Measurements from ENCODE around the gene TMEM235. TPM values are rescaled to one million over a fixed set of nuclear protein-coding genes. Genes with fewer than 3 reads are reported as not detected.

Gene TMEM235
- total and polyA plus RNA-seq, 9 of the 15 experiments (the other 6 are each of a cell fraction or from before 2014, with no cell fraction given) = not detected

- TF ChIP-seq XRCC4 (IDR thresholded peaks at IDR 0.05; ENCODE audit: extremely low read depth, insufficient read depth, insufficient read length) (no peak), DACH1 (IDR thresholded peaks at IDR 0.05; ENCODE audit: partially characterized antibody) (no peak), SAFB (IDR thresholded peaks at IDR 0.05; ENCODE audit: borderline replicate concordance, low read depth, low read length) (no peak), POLR2G (IDR thresholded peaks at IDR 0.05; ENCODE audit: low read depth, low read length) (no peak), ZBED1 (IDR thresholded peaks at IDR 0.05) (no peak), TEAD4 (IDR thresholded peaks at IDR 0.05; ENCODE audit: low read length) (no peak), TEAD4 (CRISPR knock-in tag; IDR thresholded peaks at IDR 0.05; ENCODE audit: borderline replicate concordance) (no peak), RAD51 (IDR thresholded peaks at IDR 0.05; ENCODE audit: borderline replicate concordance, low read depth) (peak; percentile 38; the same call in 1 of the 2 replicates), ZNF23 (CRISPR knock-in tag; IDR thresholded peaks at IDR 0.05) (no peak), RBM17 (IDR thresholded peaks at IDR 0.05; ENCODE audit: borderline replicate concordance, low read depth, low read length) (no peak), HDGF (IDR thresholded peaks at IDR 0.05) (peak; percentile 100), ZKSCAN8 (CRISPR knock-in tag; IDR thresholded peaks at IDR 0.05) (no peak), PHB2 (IDR thresholded peaks at IDR 0.05; ENCODE audit: low read depth) (peak; percentile 83), SP1 (CRISPR knock-in tag; IDR thresholded peaks at IDR 0.05) (no peak; the same call in 1 of the 2 replicates), HDAC2 (IDR thresholded peaks at IDR 0.05) (peak; percentile 91), MXI1 (IDR thresholded peaks at IDR 0.05; ENCODE audit: low read depth, low read length) (no peak), ELK1 (CRISPR knock-in tag; IDR thresholded peaks at IDR 0.05) (no peak), SMAD4 (CRISPR knock-in tag; conservative IDR thresholded peaks at IDR 0.05) (no peak), POLR3A (IDR thresholded peaks at IDR 0.05; ENCODE audit: borderline replicate concordance, extremely low read depth, insufficient read depth, insufficient read length) (no peak), RFX7 (CRISPR knock-in tag; IDR thresholded peaks at IDR 0.05) (no peak), PTTG1 (tag; IDR thresholded peaks at IDR 0.05; ENCODE audit: low read depth) (no peak), PHTF2 (CRISPR knock-in tag; IDR thresholded peaks at IDR 0.05) (no peak), ELK3 (CRISPR knock-in tag; IDR thresholded peaks at IDR 0.05) (no peak), DPF2 (IDR thresholded peaks at IDR 0.05) (peak; percentile 91), BCOR (IDR thresholded peaks at IDR 0.05) (peak; percentile 94)
- TF ChIP-seq, protein P1, sequence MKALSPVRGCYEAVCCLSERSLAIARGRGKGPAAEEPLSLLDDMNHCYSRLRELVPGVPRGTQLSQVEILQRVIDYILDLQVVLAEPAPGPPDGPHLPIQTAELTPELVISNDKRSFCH (CRISPR knock-in tag; IDR thresholded peaks at IDR 0.05) = no peak
- TF ChIP-seq, protein P1 (tag; IDR thresholded peaks at IDR 0.05) = peak; percentile 72; the same call in 1 of the 2 replicates
- TF ChIP-seq, protein P2, sequence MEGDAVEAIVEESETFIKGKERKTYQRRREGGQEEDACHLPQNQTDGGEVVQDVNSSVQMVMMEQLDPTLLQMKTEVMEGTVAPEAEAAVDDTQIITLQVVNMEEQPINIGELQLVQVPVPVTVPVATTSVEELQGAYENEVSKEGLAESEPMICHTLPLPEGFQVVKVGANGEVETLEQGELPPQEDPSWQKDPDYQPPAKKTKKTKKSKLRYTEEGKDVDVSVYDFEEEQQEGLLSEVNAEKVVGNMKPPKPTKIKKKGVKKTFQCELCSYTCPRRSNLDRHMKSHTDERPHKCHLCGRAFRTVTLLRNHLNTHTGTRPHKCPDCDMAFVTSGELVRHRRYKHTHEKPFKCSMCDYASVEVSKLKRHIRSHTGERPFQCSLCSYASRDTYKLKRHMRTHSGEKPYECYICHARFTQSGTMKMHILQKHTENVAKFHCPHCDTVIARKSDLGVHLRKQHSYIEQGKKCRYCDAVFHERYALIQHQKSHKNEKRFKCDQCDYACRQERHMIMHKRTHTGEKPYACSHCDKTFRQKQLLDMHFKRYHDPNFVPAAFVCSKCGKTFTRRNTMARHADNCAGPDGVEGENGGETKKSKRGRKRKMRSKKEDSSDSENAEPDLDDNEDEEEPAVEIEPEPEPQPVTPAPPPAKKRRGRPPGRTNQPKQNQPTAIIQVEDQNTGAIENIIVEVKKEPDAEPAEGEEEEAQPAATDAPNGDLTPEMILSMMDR (IDR thresholded peaks at IDR 0.05 in 2 of 3, conservative IDR thresholded peaks at IDR 0.05 in 1 of 3; ENCODE audit: insufficient read depth in 2 of 3, low read depth in 1 of 3, low read length in 3 of 3) = peak; percentile 86 to 92 (median 89)
These were observed 58.5 kb downstream of the TMEM235 start (continued) for GRCh38 chr17:78289802-78290363.
